Right ventricle myocardium superior (tissue), 1 donor: Measurements from ENCODE around the gene KAT2B. TPM values are rescaled to one million over a fixed set of nuclear protein-coding genes. Genes with fewer than 3 reads are reported as not detected.

Experiments
- ATAC-seq: fragments of 200-7000 bp; cut with Tn5 transposase; one replicate; pipeline ENCODE4 v1.9.1; 2020; ENCODE audit warnings: mild to moderate bottlenecking; ENCODE audit not compliant: poor library complexity
- DNase-seq: peaks from one replicate; pipeline ENCODE4 v3.0.0-alpha.2; 2020
- intact Hi-C: fragments of 100-400 bp; cut with DNase I; formaldehyde crosslinking; loops from one replicate; pipeline ENCODE4 v1.11.2; 2022
- total RNA-seq: library from RNA; stranded (reverse); fragmentation: NEBNext Ultra II Directional; extraction: Animal tissue kit (Norgen Biotek cat#: 25700); gene quantifications from one replicate; pipeline ENCODE4 v1.2.1, GENCODE V29; 2021
- donor health status: DM: no; HTN: yes; CAD: no; lungs with severe emphysema.

KAT2B gene
- total RNA-seq, 1 donor from 2014 or later: 117 TPM

DNA sequence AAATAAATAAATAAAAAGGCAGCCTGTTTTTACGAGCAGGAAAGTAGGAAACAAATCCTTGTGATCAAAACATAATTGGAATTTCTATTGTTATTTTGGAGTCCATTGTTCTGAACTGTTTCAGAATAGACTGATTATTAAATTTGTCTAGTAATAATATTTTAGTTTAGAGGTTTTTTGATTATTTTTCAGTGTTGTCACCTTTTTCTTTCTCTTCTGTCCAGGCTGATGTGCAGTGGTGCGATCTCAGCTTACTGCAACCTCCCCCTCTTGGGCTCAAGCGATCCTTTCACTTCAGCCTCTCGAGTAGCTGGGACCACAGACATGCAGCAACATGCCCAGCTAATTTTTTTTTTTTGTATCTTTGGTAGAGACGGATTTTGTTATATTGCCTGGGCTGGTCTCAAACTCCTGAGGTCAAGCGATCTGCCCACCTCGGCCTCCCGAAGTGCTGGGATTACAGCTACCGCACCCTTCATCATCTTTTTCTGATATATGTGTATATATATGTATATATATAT lies 38.0 kb downstream of the KAT2B start:
- intact Hi-C loops: no loop called here
- ATAC-seq: no peak
- DNase-seq: no peak

DNA sequence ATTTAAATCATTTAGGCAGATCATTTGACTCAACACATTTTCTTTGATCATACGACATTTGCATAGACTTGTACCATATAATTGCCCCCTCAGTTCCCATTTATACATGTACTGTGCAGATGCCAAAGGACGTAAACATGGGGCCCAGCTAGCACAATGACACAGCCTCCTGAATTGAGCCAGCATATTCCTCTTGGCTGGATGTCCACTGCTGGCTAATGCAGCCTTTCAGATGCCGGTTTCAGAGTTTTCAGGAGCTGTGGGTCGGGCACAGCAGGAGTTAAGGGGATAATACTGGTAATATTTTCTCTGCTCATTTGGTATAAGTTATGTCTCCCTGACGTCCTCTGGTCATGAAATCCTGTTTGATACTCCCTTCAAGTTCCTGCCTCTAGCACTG lies 39.4 kb downstream of the KAT2B start:
- ATAC-seq: no peak

DNA sequence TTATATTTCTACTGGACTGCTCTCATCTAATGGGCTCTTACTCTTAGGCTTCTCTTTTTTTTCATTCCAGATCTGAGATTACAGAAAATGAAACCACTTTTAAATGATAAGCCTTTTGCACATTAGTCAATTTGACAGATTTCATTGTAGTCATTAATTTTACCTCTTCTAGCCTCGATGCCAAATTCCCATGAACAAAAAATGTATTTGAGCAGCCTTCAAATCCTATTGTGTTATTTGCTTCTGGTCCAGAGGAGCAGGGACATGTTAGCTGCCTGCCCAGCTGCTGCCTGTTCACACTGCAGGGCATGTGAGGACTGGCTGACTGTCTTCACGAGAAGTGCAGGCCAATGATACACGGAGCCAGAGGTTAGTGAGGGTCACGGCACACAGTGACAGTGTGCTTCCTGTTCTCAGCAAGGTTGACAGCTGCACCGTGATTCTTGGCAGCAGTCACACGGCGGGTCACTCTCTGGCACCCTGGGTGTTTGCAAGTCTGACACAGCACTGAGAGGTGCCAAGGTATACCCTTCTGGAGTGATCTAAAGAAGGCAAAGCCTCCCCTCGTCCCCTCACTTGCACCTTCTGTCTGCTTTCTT lies 40.8 kb downstream of the KAT2B start:
- DNase-seq (peak; percentile 88), ATAC-seq (peak; percentile 98)
- intact Hi-C loops: no loop called here

More for the DNA sequence above, 39.4 kb downstream of the KAT2B start:
- no peak for DNase-seq
- intact Hi-C loops: no loop called here

DNA sequence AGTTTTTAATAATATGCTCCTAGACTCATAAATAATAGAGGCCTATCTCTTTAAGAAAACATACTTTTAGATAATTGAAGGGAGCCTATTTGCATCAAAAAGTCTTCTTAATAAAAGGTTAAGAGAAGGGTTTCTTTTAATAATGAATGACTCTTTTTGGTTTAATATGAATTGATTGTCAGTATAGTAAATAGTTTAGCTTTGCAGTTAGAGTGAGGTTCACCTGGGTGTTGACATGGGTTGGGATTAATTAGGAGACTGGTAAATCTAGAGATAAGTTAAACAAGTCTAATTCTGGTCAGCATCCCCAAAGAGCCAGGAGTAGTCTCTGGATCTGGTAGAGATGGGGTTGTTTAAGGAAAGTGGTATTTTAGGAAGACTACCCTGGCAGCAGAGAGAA lies 43.0 kb downstream of the KAT2B start:
- intact Hi-C loops: no loop called here
- DNase-seq: no peak

DNA sequence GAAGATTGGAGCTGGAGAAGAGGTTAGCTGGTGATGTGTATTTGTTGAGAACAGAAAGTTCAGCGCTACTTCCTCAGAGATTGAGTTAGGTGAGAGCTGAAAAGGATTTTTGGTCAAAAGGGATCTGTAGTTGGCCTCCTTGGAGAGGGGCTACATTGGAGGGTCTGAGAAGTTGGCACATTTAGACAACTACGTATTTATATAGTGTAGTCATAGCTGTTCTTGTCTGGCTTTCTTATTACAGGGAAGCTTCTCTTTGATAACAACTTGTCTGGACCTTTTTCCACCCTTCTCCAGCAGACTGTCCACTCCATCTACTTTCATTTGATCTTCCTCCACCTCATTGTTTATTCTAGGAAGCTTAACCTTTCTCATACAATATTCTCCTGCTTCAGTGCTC lies 43.7 kb downstream of the KAT2B start:
- ATAC-seq: no peak
- intact Hi-C loops: no loop called here

More for the DNA sequence above, 43.0 kb downstream of the KAT2B start:
- ATAC-seq: no peak

DNA sequence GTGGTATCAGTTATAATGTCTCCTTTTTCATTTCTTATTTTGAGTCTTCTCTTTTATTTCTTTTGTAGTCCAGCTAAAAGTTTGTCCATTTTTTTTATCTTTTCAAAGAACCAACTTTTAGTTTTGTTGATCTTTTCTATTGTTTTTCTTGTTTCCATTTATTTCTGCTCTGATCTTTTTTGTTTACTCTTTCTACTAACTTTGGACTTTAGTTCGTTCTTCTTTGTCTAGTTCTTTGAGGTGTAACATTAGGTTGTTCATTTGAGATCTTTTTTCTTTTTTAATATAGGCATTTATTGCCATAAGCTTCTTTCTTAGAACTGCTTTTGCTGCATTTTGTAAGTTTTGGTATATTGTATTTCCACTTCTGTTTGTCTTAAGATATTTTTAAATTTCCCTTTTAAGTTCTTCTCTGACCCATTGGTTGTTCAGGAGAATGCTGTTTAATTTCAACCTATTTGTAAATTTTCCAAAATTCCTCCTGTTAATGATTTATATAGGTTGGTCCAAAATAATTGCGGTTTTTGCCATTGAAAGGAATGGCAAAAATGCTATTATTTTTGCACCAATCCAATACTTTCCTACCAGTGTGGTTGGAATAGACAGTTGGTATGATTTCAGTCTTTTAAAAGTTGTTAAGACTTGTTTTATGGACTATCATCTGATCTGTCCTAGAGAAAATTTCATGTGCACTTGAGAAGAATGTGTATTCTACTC lies 51.2 kb downstream of the KAT2B start:
- intact Hi-C loops: no loop called here
- DNase-seq (no peak), ATAC-seq (no peak)

More for the DNA sequence above, 43.7 kb downstream of the KAT2B start:
- no peak for DNase-seq

DNA sequence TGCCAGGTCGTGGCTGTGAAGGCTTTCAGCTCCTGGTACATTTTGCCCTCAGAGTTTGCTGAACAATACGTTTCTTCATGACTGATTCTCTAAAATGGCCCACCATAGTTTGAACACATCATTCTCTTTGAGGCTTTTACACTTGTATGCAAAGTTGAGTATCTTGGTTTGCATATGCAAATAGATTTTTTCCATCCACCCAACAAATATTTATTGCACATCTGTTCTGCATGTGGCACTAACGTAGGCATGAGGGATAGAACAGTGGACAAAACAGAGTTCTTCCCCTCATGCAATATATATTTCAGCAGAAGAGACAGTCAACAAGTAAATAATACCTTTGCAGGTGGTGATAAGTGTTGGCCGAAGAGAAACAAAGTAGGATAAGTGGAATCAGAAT lies 55.2 kb downstream of the KAT2B start:
- no peak for DNase-seq
- intact Hi-C loops: no loop called here
- no peak for ATAC-seq

DNA sequence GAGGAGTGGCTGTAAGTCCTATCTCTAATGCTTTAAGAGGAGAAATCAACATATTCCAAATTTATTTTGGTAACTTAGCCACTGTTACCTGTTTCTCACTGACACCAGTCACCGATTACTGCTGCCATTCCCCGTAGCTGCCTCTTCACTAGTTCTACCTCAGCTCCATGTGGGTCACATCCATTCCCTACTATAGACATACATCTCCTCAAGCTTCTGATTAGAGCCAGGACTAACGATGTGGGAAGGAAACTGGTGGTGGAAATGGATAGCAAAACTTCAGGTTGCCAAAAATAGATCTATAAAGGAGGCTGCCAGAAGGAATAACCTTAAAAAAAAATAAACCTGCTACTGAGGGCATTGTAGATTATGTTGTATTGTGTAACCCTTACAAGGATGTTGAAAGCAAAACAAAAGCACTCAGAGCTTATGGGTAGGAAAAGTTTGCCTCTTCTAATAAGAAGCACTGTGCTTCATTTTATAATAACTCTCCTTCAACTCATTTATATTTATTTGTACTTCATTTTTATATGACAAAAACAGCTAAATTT lies 56.0 kb downstream of the KAT2B start:
- ATAC-seq (peak; percentile 63), DNase-seq (no peak)
- intact Hi-C loops: no loop called here

DNA sequence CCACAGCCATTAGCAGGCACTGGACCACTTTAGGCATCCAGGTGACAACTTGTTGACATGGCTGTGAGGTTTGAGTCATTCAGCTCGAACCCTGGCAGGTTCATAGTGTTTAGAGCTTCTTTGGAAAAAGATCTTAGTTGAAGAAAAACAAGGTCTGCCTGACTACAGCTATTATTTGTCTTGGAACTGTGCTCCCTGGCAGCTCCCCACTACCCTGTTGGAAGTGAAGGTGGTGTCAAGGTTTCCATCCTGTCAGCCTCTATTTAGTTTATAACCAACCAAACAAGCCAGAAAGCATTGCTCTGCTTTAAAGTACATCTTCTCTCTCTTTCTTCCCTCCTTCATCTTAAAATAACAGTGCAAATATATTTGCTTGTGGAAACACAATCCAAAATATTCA lies 56.8 kb downstream of the KAT2B start:
- DNase-seq (no peak), ATAC-seq (peak; percentile 20)
- intact Hi-C loops: no loop called here

DNA sequence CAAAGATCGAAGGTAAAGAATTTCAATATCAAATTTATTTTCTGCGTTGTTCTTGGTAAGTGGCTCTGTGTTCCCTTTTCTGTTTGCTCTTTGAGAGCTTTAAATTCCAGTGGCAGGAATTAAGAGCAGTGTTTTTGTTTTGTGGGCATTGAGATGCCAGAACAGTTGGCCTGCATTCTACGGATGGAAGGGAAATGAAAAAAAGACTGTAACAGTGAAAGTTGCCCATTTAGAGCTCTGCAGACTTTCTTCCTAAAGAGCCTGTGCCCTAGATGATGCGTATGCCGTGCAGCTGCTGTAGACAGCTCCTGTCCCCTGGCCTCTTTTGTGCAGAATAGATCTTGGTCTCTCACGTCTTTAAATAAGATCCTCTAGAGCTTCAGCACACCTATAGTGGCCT lies 58.8 kb downstream of the KAT2B start:
- intact Hi-C loops: no loop called here
- DNase-seq (no peak), ATAC-seq (no peak)

DNA sequence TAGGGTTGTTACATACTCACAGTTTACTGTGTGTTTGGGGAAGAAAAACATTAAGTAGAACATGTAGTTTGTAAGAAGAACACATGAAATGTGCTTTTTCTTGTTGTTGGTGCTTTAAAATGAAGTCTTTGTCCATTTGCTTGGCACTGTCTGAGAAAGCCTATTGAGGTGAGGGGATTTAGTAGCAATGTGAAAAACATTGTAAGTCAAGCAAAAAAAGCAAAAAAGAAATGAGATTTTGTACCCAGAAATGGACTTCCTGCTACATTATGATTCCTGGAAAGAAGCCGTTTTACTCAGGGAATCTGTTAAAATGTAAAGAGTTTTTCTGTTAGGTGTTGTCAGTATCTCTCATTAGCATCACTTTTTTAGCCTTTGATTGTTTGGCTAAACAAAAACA lies 59.9 kb downstream of the KAT2B start:
- intact Hi-C loops: no loop called here
- ATAC-seq: no peak

DNA sequence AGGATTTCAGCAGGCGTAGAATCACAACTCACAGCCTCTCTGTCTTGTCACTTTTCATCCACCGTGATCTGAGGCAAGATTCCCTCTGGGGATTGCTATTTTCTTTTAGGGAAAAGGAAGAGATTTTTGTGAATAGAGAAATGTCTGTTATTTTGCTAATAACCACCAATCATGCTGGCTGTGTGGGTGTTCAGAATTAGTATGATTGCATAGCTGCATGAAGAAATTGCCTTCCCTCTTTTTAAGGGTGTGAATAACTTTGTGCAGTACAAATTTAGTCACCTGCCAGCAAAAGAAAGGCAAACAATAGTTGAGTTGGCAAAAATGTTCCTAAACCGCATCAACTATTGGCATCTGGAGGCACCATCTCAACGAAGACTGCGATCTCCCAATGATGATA lies 60.8 kb downstream of the KAT2B start:
- intact Hi-C loops: no loop called here
- no peak for DNase-seq
- ATAC-seq: no peak

More for the DNA sequence above, 59.9 kb downstream of the KAT2B start:
- no peak for DNase-seq

DNA sequence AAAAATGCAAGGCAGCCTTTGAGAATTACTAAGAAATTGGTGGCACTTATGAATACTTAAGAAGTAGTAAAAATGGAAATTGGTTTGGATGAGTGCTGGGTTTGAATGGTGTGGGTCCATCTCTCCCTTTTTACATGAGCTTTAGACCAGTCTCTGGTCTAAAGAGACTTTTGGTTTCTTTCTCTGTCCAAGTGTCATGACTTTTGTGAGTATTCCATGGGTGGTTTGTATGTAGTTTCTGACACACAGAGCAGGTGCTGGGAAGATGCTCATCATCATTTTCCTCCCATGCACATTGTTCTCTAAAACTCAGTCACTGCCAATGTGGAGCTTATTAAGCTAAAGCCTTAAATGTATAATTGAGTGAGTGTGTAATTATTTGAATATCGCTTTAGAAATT lies 63.5 kb downstream of the KAT2B start:
- ATAC-seq (no peak), DNase-seq (no peak)

DNA sequence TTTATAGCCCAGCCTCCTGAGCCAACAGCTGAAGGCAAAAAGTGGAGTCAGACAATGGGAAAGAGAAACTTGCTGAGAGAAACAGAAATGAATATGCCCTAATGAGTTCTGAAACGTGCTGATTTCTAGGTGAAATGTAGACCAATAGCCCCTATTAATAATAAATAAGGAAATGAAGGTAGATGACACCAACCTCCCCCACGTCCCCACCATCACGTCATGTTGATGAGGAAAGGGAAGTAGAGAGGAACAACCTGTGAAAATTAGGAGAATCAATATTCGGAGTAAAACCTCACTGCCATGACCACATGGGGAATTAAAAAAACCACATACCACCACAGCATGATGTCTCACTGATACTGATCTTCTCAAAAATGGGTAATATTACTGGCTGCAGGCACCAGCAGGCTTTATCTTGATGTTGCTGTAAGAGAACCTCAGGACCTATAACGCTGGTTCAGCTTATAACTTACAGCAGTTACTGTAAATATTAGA lies 64.0 kb downstream of the KAT2B start:
- intact Hi-C loops: no loop called here
- no peak for ATAC-seq
- no peak for DNase-seq

More for the DNA sequence above, 63.5 kb downstream of the KAT2B start:
- intact Hi-C loops: no loop called here

DNA sequence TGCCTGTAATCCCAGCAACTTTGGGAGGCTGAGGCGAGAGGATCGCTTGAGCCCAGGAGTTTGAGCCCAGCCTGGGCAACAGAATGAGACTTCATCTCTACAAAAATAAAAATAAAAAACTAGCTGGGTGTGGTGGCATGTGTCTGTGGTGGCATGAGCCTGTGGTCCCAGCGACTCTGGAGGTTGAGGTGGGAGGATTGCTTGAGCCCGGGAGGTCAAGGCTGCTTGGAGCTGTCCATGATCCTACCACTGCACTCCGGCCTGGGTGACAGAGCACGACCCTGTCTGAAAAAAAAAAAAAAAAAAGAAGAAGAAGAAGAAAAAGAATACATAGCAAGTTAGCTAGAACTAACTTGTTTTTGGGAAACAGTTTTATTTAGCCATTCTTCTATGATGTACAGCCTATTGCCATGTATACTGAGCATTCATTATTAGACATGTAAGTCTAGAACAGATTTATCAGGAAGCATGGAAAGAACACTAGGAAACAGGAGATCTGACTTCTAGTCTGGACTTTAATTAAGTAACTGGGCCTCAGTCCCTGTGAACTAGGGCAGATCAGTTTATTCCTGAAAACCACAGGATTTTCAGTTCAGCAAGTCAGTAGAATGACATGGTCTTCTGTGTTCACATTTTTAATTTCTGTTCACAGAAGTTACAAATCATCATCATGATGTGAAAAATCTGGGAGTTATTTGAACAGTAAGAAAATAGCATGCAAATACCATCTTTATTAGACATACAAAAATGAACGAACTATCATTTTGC lies 65.5 kb downstream of the KAT2B start:
- DNase-seq: no peak
- intact Hi-C loops: no loop called here
- ATAC-seq: no peak

DNA sequence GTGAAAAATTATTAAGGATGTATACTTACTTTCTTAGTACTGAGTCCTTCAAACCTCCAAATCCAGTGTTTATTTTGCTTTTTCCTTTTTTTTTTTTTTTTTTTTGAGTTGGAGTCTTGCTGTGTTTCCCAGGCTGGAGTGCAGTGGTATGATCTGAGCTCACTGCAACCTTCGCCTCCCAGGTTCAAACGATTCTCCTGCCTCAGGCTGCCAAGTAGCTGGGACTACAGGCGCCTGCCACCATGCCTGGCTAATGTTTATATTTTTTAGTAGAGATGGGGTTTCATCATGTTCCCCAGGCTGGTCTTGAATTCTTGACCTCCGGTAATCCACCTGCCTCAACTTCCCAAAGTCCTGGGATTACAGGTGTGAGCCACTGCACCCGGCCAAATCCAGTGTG lies 67.5 kb downstream of the KAT2B start:
- no peak for DNase-seq
- ATAC-seq: no peak
- intact Hi-C loops: no loop called here

DNA sequence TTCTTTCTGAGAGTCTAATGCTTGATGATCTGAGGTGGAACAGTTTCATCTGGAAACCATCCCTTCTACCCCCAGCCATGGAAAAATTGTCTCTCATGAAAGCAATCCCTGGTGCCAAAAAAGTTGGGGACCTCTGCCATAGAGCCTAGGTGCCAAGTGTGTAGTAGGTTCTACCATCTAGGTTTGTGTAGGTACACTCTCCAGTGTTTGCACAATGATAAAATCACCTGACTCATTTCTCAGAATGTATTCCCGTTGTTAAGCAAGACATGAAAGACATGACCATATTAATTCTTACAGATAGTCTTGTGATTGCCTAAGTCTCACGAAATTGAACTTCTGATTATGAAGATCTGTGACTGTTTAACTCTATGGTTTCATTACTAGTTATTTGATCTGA lies 68.6 kb downstream of the KAT2B start:
- ATAC-seq: no peak
- intact Hi-C loops: no loop called here
- no peak for DNase-seq

DNA sequence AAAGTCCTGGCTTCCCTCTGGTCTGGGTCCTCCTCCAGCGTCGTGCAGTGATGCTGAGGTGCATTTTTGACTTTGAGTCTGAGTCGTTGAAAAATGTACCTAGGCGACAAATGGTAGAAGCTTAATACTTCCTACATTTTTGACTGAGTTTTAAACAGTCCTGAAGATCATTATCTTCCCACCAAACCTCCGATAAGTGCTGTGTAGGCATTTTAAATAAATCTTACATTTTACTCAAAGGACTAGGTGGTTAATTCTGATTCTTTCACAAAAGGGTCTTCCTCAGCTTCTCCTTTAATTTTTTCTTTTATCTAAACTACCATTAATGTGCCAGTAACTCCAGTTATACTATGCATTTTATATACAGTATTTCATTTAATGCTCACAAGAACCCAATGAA lies 70.6 kb downstream of the KAT2B start:
- DNase-seq (no peak), ATAC-seq (no peak)
- intact Hi-C loops: no loop called here

DNA sequence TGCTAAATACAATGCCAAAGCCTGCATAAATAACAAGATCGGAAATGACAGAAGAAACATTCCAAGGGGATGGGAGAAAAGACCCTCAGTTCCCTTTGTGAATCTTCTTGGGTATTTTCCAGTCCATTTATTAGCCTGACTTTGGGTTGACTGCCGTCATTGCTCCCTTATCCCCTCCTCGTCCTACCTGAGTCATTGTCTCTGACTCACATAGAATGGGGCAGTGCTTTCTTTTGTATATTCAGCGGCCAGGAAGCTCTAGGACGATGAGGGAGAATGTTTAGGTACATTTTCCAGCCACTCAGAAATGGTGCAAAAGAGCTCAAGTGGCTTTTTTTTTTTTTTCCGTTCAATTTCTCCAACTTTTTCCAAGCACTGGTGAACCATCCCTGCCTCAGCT lies 71.6 kb downstream of the KAT2B start:
- no peak for DNase-seq
- intact Hi-C loops: no loop called here
- no peak for ATAC-seq
